HUDEP-2 (cell line): ENCODE data around the gene GMDS.
"Not testable (repeated sequence)": the region's sequence is repeated elsewhere in the genome, so short reads cannot be mapped to it uniquely, and the experiment has no call there.

ENCODE experiments used
- DNase-seq, 76 experiments: peaks; one replicate each; lab custom pipeline; 2025; ENCODE audit not compliant: unreplicated experiment in 76 of 76; lab: John Stamatoyannopoulos, UW

Gene GMDS

GRCh38 chr6:1686117-1687098 is 559.0 kb downstream of the GMDS start:
- peak in 2 of 76 experiments; percentile 23 to 29 for DNase-seq

GRCh38 chr6:1679688-1680068 is 565.7 kb downstream of the GMDS start:
- no peak for DNase-seq

- DNase-seq, result no peak
These were observed 566.2 kb downstream of the GMDS start for GRCh38 chr6:1679031-1679687.

- no peak for DNase-seq
These were observed 567.2 kb downstream of the GMDS start for GRCh38 chr6:1678201-1678600.

GRCh38 chr6:1672379-1672778 is 573.0 kb downstream of the GMDS start:
- no peak for DNase-seq

GRCh38 chr6:1670711-1671462 is 574.5 kb downstream of the GMDS start:
- no peak for DNase-seq

- no peak for DNase-seq
These were observed 575.4 kb downstream of the GMDS start for GRCh38 chr6:1669996-1670395.

- not testable (repeated sequence) for DNase-seq
These were observed 576.9 kb downstream of the GMDS start for GRCh38 chr6:1668456-1668855.

GRCh38 chr6:1667805-1668175 is 577.6 kb downstream of the GMDS start:
- no peak for DNase-seq

GRCh38 chr6:1667012-1667804 is 578.2 kb downstream of the GMDS start:
- DNase-seq, result no peak

- no peak for DNase-seq
These were observed 580.2 kb downstream of the GMDS start for GRCh38 chr6:1665214-1665613.

GRCh38 chr6:1664329-1664728 is 581.1 kb downstream of the GMDS start:
- DNase-seq, result no peak

GRCh38 chr6:1663511-1663910 is 581.9 kb downstream of the GMDS start:
- no peak for DNase-seq

GRCh38 chr6:1662534-1662933 is 582.9 kb downstream of the GMDS start:
- no peak for DNase-seq

GRCh38 chr6:1659816-1660215 is 585.6 kb downstream of the GMDS start:
- no peak for DNase-seq

GRCh38 chr6:1658212-1659005 is 587.0 kb downstream of the GMDS start:
- no peak for DNase-seq

- no peak for DNase-seq
These were observed 587.6 kb downstream of the GMDS start for GRCh38 chr6:1657771-1658165.

GRCh38 chr6:1657116-1657770 is 588.2 kb downstream of the GMDS start:
- DNase-seq, result no peak

- DNase-seq, result no peak
These were observed 591.4 kb downstream of the GMDS start for GRCh38 chr6:1654054-1654453.
